K562 (cell line): ENCODE results near the gene PPM1F. TPM values are rescaled to one million over a fixed set of nuclear protein-coding genes. Genes with fewer than 3 reads are reported as not detected.

ENCODE experiments used
- ATAC-seq: fragments of 200-7000 bp; cut with Tn5 transposase; 3 replicates; pipeline ENCODE4 v1.9.1; 2020; ENCODE audit warnings: moderate library complexity
- BruUV-seq: library from RNA; stranded (reverse); fragments of 400-500 nt; replicated peaks from 2 replicates; lab custom pipeline; 2021; lab: Mats Ljungman, UMichigan
- CTCF ChIA-PET: fragments of 300-600 bp; formaldehyde crosslinking; extraction: SDS; loops from one replicate; lab custom pipeline; 2021; ENCODE audit warnings: low intra/inter-chr PET ratio; lab: Yijun Ruan, JAX
- POLR2A ChIA-PET: fragments of 300-600, 350-650 bp; sonication (Branson Sonifier 250); formaldehyde crosslinking; extraction: SDS; loops from one replicate; lab custom pipeline; 2021; ENCODE audit warnings: antibody characterized with exemption, inconsistent platforms; lab: Yijun Ruan, JAX
- DNase-seq, 4 experiments: peaks; one replicate each; pipeline versions ENCODE4 v3.0.0 to v3.0.0-alpha.2; 2011 to 2018; ENCODE audit warnings: low spot score in 3 of 4, mixed read lengths in 3 of 4; ENCODE audit errors: extremely low read depth in 1 of 4
- FAIRE-seq: peaks from 2 replicates; lab custom pipeline; 2011; peaks lifted over from hg19 to GRCh38; lab: Jason Lieb, UNC
- H2AFZ ChIP-seq: 2 replicates; pipeline ENCODE4 v1.6.0; 2011; ENCODE audit warnings: low read depth, low read length, control low read depth, inconsistent platforms
- H3K27ac ChIP-seq: fragments of 200-600 bp; 3 replicates; pipeline ENCODE4 v1.8.0; 2011; ENCODE audit warnings: low read depth, mild to moderate bottlenecking, control low read depth, inconsistent platforms, low read length, moderate library complexity, mixed read lengths; ENCODE audit errors: extremely low read depth
- H3K27me3 ChIP-seq, 2 experiments: fragments of 300-600 bp in 1 of 2; 2 replicates in 1 of 2; 3 replicates in 1 of 2; pipeline versions ENCODE4 v1.6.0 to v1.8.0; 2011; ENCODE audit warnings: inconsistent platforms in 2 of 2, low read length in 2 of 2, mild to moderate bottlenecking in 1 of 2, mixed read lengths in 1 of 2, moderate library complexity in 1 of 2; ENCODE audit not compliant: control insufficient read depth in 2 of 2, insufficient read depth in 2 of 2
- H3K36me3 ChIP-seq: fragments of 300-600 bp; 3 replicates; pipeline ENCODE4 v1.8.0; 2011; ENCODE audit warnings: mild to moderate bottlenecking, low read length, inconsistent platforms; ENCODE audit not compliant: control insufficient read depth, insufficient read depth
- H3K4me1 ChIP-seq, 2 experiments: fragments of 200-600 bp in 1 of 2; replicated peaks in 1 of 2; 2 replicates in 1 of 2; 3 replicates in 1 of 2; pipeline versions ENCODE4 v1.5.1 to v1.8.0; 2011; ENCODE audit warnings: inconsistent platforms in 2 of 2, low read length in 2 of 2, mild to moderate bottlenecking in 1 of 2, mixed read lengths in 1 of 2, moderate library complexity in 1 of 2; ENCODE audit not compliant: control insufficient read depth in 2 of 2, insufficient read depth in 2 of 2
- H3K4me2 ChIP-seq: 2 replicates; pipeline ENCODE4 v1.6.1; 2011; ENCODE audit warnings: low read length, control low read depth, inconsistent platforms, mixed read lengths; ENCODE audit not compliant: insufficient read depth
- H3K4me3 ChIP-seq: fragments of 200-600 bp; sonication (generic), shearing (Covaris generic); 2 replicates; pipeline ENCODE4 v1.5.1; 2016; ENCODE audit warnings: control low read depth, inconsistent platforms
- H3K79me2 ChIP-seq: fragments of 200-600 bp; 3 replicates; pipeline ENCODE4 v1.8.0; 2011; ENCODE audit warnings: low read length, inconsistent platforms; ENCODE audit not compliant: control insufficient read depth, insufficient read depth
- H3K9ac ChIP-seq, 2 experiments: 2 replicates each; pipeline versions ENCODE4 v1.6.0 to v1.6.1; 2011; ENCODE audit warnings: low read depth in 2 of 2, low read length in 2 of 2, control low read depth in 1 of 2, inconsistent platforms in 1 of 2, mild to moderate bottlenecking in 1 of 2, mixed read lengths in 1 of 2; ENCODE audit not compliant: insufficient read depth in 1 of 2
- H3K9me1 ChIP-seq: one replicate; pipeline ENCODE4 v1.6.0; 2011; ENCODE audit warnings: inconsistent platforms, mild to moderate bottlenecking, low read length, moderate library complexity; ENCODE audit not compliant: control insufficient read depth, insufficient read depth
- H3K9me3 ChIP-seq: replicated peaks from 2 replicates; pipeline ENCODE4 v1.5.1; 2011; ENCODE audit warnings: low read depth, low read length, inconsistent platforms; ENCODE audit not compliant: control insufficient read depth, insufficient read depth
- H4K20me1 ChIP-seq: replicated peaks from 2 replicates; pipeline ENCODE4 v1.6.1; 2011; ENCODE audit warnings: low read length, inconsistent platforms, mixed read lengths; ENCODE audit not compliant: control insufficient read depth, insufficient read depth
- HMG20A ChIP-seq: fragments of 450-650 bp; formaldehyde crosslinking; conservative IDR thresholded peaks from 2 replicates; pipeline ENCODE4 v1.4.0; 2020; ENCODE audit warnings: mild to moderate bottlenecking, mixed read lengths
- RCOR1 ChIP-seq, 2 experiments: IDR thresholded peaks; 2 replicates each; pipeline ENCODE4 v1.6.1; 2012; ENCODE audit warnings: low read depth in 2 of 2, low read length in 2 of 2, borderline replicate concordance in 1 of 2, improper control_type of control experiment in 1 of 2
- SRSF1 ChIP-seq: fragments of 200-400 bp; formaldehyde crosslinking; IDR thresholded peaks from 2 replicates; pipeline ENCODE4 v1.6.1; 2017; ENCODE audit warnings: mild to moderate bottlenecking, low read depth, low read length, moderate library complexity
- ZNF407 ChIP-seq: fragments of 450-650 bp; IDR thresholded peaks from 2 replicates; pipeline ENCODE4 v1.6.1; 2016; ENCODE audit warnings: low read depth
- WGBS: fragments of 100-300 bp; shearing (Covaris generic); methylation state at CpG from one replicate; pipeline ENCODE4 v1.1.6; 2016; ENCODE audit warnings: low coverage, mixed read lengths; ENCODE audit not compliant: insufficient coverage; ENCODE audit errors: missing lambda C conversion rate; 5-methylcytosine and 5-hydroxymethylcytosine counted together
- in situ Hi-C: fragments of 300-500 bp; cut with MboI; formaldehyde crosslinking; loops from 4 replicates; pipeline ENCODE4 v1.15.0; 2018; ENCODE audit warnings: inconsistent platforms, mixed read lengths
- intact Hi-C: fragments of 100-400 bp; cut with micrococcal nuclease; formaldehyde crosslinking; loops from 2 replicates; pipeline ENCODE4 v1.14.2; 2022
- polyA plus RNA-seq, 8 experiments: library from polyadenylated mRNA; depleted of rRNA in 4 of 8; stranded (reverse) in 5 of 8; unstranded in 3 of 8; fragments of >200 nt; fragmentation: Nextera tagmentation in 2 of 8; fragmentation: Illumina TruSeq in 1 of 8; extraction: Ambion mirVana in 2 of 8; extraction: Trizol in 1 of 8; gene quantifications; 2 replicates each; pipeline versions ENCODE4 v1.2.1 to v1.2.3, GENCODE V29; 2011 to 2014; ENCODE audit warnings: inconsistent platforms in 1 of 8, missing spikeins in 1 of 8
- total RNA-seq, 7 experiments: library from RNA; depleted of rRNA in 6 of 7; stranded (reverse); fragments of >200 nt in 6 of 7; fragmentation: Illumina TruSeq in 2 of 7; extraction: Trizol in 2 of 7; gene quantifications; 2 replicates each; pipeline versions ENCODE4 v1.2.1 to v1.2.3, GENCODE V29; 2011 to 2021; ENCODE audit warnings: low replicate concordance in 1 of 7

The PPM1F gene
- total and polyA plus RNA-seq, 9 of the 15 experiments (the other 6 are each of a cell fraction or from before 2014, with no cell fraction given): 2.1 to 159 (median 64.0) TPM

- H3K27ac ChIP-seq: no peak overlapping the region
- H3K79me2 ChIP-seq: no peaks in the 10 kb centered on the region
- CTCF ChIA-PET: interaction anchor here (0.7 to 1.6 kb wide), 2 partner anchors 219 to 1544 kb away, joined by 4 to 5 read pairs; no protein-coding TSS in a partner anchor
- no peak overlapping the region for H3K4me2 ChIP-seq
- H3K4me1 ChIP-seq: peaks cover 1 to 38% of the 10 kb centered on the region in 2 experiments; a peak in 4 of 5 replicates
- peaks cover 18% of the 10 kb centered on the region; the same call in 1 of the 2 replicates for H4K20me1 ChIP-seq
- intact Hi-C loops: no loop called here
- DNase-seq (no peak), ATAC-seq (no peak), FAIRE-seq (no peak)
- POLR2A ChIA-PET: interaction anchor here (0.5 to 49.7 kb wide), 4 partner anchors 1 to 1870 kb away, joined by 3 to 1041 read pairs (median 522); partner anchors contain the start of gene PPM1F
- H3K27me3 ChIP-seq: no peaks in the 10 kb centered on the region
- no peak overlapping the region for H3K4me3 ChIP-seq
- no peak overlapping the region for H2AFZ ChIP-seq
- no peak for TF ChIP-seq SRSF1
- TF ChIP-seq HMG20A: no peak
- TF ChIP-seq RCOR1 (IDR thresholded peaks at IDR 0.05; ENCODE audit: borderline replicate concordance in 1 of 2, low read depth in 2 of 2, low read length in 2 of 2): peak in 1 of 2 experiments; percentile 36; a peak in 2 of 4 replicates
- TF ChIP-seq ZNF407: no peak
- H3K36me3 ChIP-seq: peaks cover 86% of the 10 kb centered on the region
- 77% methylated on average over 3 of the region's 3 CpGs for WGBS
- in situ Hi-C loops: loop anchor here (25.0 kb wide), 3 partner anchors 395 to 795 kb away; partner anchors contain the start of gene HIC2
- no peaks in the 10 kb centered on the region for H3K9me3 ChIP-seq
- BruUV-seq: no TSS peak
- peak overlapping the region in 1 of 2 experiments; percentile 0; a peak in 1 of 4 replicates for H3K9ac ChIP-seq
- H3K9me1 ChIP-seq: peaks cover 12% of the 10 kb centered on the region
Observed at GRCh38 chr22:21932347-21932746, 20.3 kb downstream of the PPM1F start.
